AG04450 (cell line): Measurements from ENCODE around the gene FRMD4B. TPM values are rescaled to one million over a fixed set of nuclear protein-coding genes. Genes with fewer than 3 reads are reported as not detected.

Experiments
- CTCF ChIA-PET: fragments of 300-600, 350-600 bp; formaldehyde crosslinking; extraction: SDS; loops from one replicate; lab custom pipeline; 2022; ENCODE audit warnings: antibody characterized with exemption, inconsistent platforms; lab: Charles Lee
- POLR2A ChIA-PET: fragments of 350-600 bp; formaldehyde crosslinking; extraction: SDS; loops from one replicate; lab custom pipeline; 2021; ENCODE audit warnings: antibody characterized with exemption, inconsistent platforms; lab: Yijun Ruan, JAX
- DNase-seq: peaks from one replicate; pipeline ENCODE4 v3.0.0-alpha.2; 2011; ENCODE audit warnings: low read depth, low spot score
- H3K27ac ChIP-seq: one replicate; pipeline ENCODE4 v1.5.1; 2012; ENCODE audit warnings: low read depth, low read length, control low read depth
- H3K27me3 ChIP-seq: one replicate; pipeline ENCODE4 v1.6.0; 2012; ENCODE audit warnings: low read length; ENCODE audit not compliant: control insufficient read depth, insufficient read depth
- H3K4me3 ChIP-seq: 2 replicates; pipeline ENCODE4 v1.5.1; 2011; ENCODE audit warnings: mild to moderate bottlenecking, low read depth, low read length, control low read depth
- H3K9me3 ChIP-seq: 2 replicates; pipeline ENCODE4 v1.5.1; 2012; ENCODE audit warnings: low read length; ENCODE audit not compliant: control insufficient read depth, insufficient read depth
- polyA plus RNA-seq: library from polyadenylated mRNA; depleted of rRNA; stranded (reverse); fragments of >200 nt; gene quantifications from 2 replicates; pipeline ENCODE4 v1.2.3, GENCODE V29; 2011
- TF ChIP-seq, protein P1 (sequence below): IDR thresholded peaks from 2 replicates; pipeline ENCODE4 v1.5.1; 2011; ENCODE audit warnings: low read depth, low read length, control low read depth, inconsistent platforms

Gene FRMD4B
- polyA plus RNA-seq, 1 experiment = 0.09 TPM

GRCh38 chr3:69130689-69131088 is 255.2 kb downstream of the FRMD4B start:
- Histone ChIP-seq H3K27ac (no peak overlapping the region), H3K27me3 (peaks cover 2% of the 10 kb centered on the region), H3K9me3 (no peaks in the 10 kb centered on the region), H3K4me3 (no peak overlapping the region)
- TF ChIP-seq, protein P1, sequence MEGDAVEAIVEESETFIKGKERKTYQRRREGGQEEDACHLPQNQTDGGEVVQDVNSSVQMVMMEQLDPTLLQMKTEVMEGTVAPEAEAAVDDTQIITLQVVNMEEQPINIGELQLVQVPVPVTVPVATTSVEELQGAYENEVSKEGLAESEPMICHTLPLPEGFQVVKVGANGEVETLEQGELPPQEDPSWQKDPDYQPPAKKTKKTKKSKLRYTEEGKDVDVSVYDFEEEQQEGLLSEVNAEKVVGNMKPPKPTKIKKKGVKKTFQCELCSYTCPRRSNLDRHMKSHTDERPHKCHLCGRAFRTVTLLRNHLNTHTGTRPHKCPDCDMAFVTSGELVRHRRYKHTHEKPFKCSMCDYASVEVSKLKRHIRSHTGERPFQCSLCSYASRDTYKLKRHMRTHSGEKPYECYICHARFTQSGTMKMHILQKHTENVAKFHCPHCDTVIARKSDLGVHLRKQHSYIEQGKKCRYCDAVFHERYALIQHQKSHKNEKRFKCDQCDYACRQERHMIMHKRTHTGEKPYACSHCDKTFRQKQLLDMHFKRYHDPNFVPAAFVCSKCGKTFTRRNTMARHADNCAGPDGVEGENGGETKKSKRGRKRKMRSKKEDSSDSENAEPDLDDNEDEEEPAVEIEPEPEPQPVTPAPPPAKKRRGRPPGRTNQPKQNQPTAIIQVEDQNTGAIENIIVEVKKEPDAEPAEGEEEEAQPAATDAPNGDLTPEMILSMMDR = no peak
- CTCF ChIA-PET = interaction anchor here (0.9 kb wide), 1 partner anchor 10 kb away, joined by 3 read pairs; no protein-coding TSS in a partner anchor
- POLR2A ChIA-PET = no interaction called here
- DNase-seq = no peak

- no peak for DNase-seq
- ChIA-PET POLR2A (no interaction called here), CTCF (interaction anchor here (1.3 kb wide), 1 partner anchor 9 kb away, joined by 13 read pairs; no protein-coding TSS in a partner anchor)
- no peaks in the 10 kb centered on the region for H3K9me3 ChIP-seq
- TF ChIP-seq, protein P1 = no peak
- no peak overlapping the region for H3K4me3 ChIP-seq
- H3K27ac ChIP-seq = no peak overlapping the region
- H3K27me3 ChIP-seq = peaks cover 2% of the 10 kb centered on the region
Measured at GRCh38 chr3:69129531-69129930, 256.4 kb downstream of the FRMD4B start.

DNA sequence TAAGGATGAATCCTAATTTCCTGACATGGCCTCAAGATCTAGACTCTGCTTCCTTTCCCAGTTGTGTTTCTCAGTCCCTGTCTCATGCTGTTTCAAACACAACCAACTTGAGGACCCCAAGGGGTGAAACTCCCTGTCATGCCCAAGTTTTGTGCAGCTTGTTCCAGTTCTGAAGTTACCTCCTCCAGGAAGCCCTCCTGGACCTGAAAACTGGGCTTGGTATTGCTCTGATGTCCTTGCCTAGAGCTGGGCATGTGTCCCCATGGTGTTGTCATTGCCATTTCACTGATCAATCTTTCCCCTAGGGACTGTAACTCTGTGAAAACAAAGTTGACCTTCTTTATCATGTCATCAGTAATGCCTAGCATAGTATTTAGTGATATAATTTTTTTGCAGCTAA is 257.4 kb downstream of the FRMD4B start:
- H3K27me3 ChIP-seq = peaks cover 2% of the 10 kb centered on the region
- TF ChIP-seq, protein P1 = no peak
- no peaks in the 10 kb centered on the region for H3K9me3 ChIP-seq
- no peak for DNase-seq
- no peak overlapping the region for H3K27ac ChIP-seq
- ChIA-PET POLR2A (no interaction called here), CTCF (interaction anchor here (0.6 kb wide), 2 partner anchors 157 to 177 kb away, joined by 3 read pairs; no protein-coding TSS in a partner anchor)
- no peak overlapping the region for H3K4me3 ChIP-seq

DNA sequence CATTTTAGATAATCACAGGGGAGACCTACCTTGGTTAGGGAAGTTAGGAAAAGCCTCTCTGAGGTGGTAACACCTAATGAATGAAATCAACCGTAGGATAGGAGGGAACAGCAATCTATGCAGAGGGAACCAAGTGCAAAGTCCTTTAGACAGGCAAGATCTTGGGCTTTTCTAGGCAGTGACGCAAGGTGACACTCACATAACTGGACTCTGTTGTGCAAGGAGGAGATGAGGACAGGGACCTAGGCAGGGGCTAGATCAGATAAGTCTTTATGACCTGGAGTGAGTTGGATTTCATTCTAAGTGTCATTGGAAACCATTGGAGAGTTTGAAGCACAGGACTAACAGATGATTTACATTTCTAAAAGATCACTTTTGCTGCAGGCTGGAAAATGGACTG is 258.9 kb downstream of the FRMD4B start:
- H3K27ac ChIP-seq = no peak overlapping the region
- no peak for DNase-seq
- TF ChIP-seq, protein P1 = no peak
- CTCF ChIA-PET = interaction anchor here (1.2 kb wide), 1 partner anchor 34 kb away, joined by 7 read pairs; no protein-coding TSS in a partner anchor
- H3K27me3 ChIP-seq = peaks cover 5% of the 10 kb centered on the region
- POLR2A ChIA-PET = no interaction called here
- H3K4me3 ChIP-seq = no peak overlapping the region
- no peaks in the 10 kb centered on the region for H3K9me3 ChIP-seq

GRCh38 chr3:69126216-69126615 is 259.7 kb downstream of the FRMD4B start:
- CTCF ChIA-PET = interaction anchor here (0.6 to 1.8 kb wide), 4 partner anchors 10 to 613 kb away, joined by 3 to 16 read pairs (median 6); partner anchors contain the start of gene MITF
- TF ChIP-seq, protein P1 = no peak

More at GRCh38 chr3:69126216-69126615, 259.7 kb downstream of the FRMD4B start:
- H3K9me3 ChIP-seq = no peaks in the 10 kb centered on the region
- DNase-seq = no peak
- peaks cover 5% of the 10 kb centered on the region for H3K27me3 ChIP-seq
- POLR2A ChIA-PET = no interaction called here
- no peak overlapping the region for H3K4me3 ChIP-seq
- H3K27ac ChIP-seq = no peak overlapping the region
